ENCODE results near the gene GRM8. TPM values are rescaled to one million over a fixed set of nuclear protein-coding genes. Genes with fewer than 3 reads are reported as not detected.
"Not testable (repeated sequence)": the region's sequence is repeated elsewhere in the genome, so short reads cannot be mapped to it uniquely, and the experiment has no call there.

Gene GRM8
- polyA plus RNA-seq, 1 donor from 2014 or later = 1.5 TPM

DNA sequence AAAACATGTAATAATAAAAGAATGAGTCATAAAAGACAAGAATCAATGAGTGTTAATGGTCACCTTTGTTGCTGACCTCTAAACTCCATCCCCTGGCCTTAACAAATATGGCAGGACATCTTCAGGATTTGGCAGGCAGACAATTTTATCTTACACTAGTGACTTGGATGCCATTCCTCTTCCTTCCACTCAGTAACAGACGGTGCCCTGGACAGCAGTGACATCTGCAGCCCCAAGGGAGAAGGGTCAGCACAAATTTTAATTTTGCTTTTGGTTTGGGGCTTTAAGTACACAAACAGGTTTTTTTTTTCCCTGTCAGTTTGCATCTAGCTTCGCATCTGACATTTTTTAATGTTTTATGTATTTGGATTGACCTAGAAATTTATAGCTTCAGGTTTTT is 370.8 kb downstream of the GRM8 start:
- not testable (repeated sequence) for H3K27me3 ChIP-seq (ENCODE audit: insufficient read depth, low read depth, low read length); H3K4me2 ChIP-seq (ENCODE audit: low read length); H3K9ac ChIP-seq (ENCODE audit: low read length); H3K36me3 ChIP-seq (ENCODE audit: insufficient read depth, low read length); H3K4me3 ChIP-seq (ENCODE audit: low read length); H2AFZ ChIP-seq (ENCODE audit: low read depth, low read length); H3K9me2 ChIP-seq (ENCODE audit: insufficient read depth, low read length); H3K27ac ChIP-seq (ENCODE audit: low read length); H3K79me2 ChIP-seq (replicated peaks; ENCODE audit: insufficient read depth, low read length); H3K9me3 ChIP-seq (ENCODE audit: low read length); H3F3A ChIP-seq (ENCODE audit: insufficient read depth, low read length, poor library complexity, severe bottlenecking); H4K20me1 ChIP-seq (ENCODE audit: insufficient read depth)

DNA sequence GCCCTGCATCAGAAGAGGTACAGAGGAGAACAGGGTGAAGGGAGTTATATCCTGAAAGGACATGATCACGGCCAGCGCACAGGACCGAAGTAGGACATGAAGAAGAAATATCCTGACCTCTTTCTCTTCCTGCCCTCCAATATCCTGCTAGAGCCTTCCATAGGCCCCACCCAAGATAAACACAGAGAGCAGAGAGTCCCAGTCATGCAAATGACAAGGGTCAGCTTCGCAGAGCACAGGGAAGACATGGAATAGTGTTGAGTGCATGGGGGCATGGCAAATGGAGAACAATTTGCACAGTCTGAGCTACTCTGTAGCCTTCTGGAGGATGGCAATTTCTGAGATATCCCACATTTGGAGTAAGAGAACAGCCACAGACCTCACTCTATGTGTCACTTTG is 371.4 kb downstream of the GRM8 start:
- no peak overlapping the region for H3K4me3 ChIP-seq (ENCODE audit: low read length)
- H3K79me2 ChIP-seq (replicated peaks; ENCODE audit: insufficient read depth, low read length) = no peaks in the 10 kb centered on the region
- H3K9me2 ChIP-seq (ENCODE audit: insufficient read depth, low read length) = no peaks in the 10 kb centered on the region
- no peak overlapping the region for H3K9ac ChIP-seq (ENCODE audit: low read length)
- TF ChIP-seq, protein P1, sequence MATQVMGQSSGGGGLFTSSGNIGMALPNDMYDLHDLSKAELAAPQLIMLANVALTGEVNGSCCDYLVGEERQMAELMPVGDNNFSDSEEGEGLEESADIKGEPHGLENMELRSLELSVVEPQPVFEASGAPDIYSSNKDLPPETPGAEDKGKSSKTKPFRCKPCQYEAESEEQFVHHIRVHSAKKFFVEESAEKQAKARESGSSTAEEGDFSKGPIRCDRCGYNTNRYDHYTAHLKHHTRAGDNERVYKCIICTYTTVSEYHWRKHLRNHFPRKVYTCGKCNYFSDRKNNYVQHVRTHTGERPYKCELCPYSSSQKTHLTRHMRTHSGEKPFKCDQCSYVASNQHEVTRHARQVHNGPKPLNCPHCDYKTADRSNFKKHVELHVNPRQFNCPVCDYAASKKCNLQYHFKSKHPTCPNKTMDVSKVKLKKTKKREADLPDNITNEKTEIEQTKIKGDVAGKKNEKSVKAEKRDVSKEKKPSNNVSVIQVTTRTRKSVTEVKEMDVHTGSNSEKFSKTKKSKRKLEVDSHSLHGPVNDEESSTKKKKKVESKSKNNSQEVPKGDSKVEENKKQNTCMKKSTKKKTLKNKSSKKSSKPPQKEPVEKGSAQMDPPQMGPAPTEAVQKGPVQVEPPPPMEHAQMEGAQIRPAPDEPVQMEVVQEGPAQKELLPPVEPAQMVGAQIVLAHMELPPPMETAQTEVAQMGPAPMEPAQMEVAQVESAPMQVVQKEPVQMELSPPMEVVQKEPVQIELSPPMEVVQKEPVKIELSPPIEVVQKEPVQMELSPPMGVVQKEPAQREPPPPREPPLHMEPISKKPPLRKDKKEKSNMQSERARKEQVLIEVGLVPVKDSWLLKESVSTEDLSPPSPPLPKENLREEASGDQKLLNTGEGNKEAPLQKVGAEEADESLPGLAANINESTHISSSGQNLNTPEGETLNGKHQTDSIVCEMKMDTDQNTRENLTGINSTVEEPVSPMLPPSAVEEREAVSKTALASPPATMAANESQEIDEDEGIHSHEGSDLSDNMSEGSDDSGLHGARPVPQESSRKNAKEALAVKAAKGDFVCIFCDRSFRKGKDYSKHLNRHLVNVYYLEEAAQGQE (IDR thresholded peaks at IDR 0.05; ENCODE audit: borderline replicate concordance) = no peak
- no peak for TF ChIP-seq MXI1 (conservative IDR thresholded peaks at IDR 0.05; ENCODE audit: poor library complexity, severe bottlenecking)
- no peak for TF ChIP-seq POLR2AphosphoS5 (IDR thresholded peaks at IDR 0.05)
- TF ChIP-seq, protein P2, sequence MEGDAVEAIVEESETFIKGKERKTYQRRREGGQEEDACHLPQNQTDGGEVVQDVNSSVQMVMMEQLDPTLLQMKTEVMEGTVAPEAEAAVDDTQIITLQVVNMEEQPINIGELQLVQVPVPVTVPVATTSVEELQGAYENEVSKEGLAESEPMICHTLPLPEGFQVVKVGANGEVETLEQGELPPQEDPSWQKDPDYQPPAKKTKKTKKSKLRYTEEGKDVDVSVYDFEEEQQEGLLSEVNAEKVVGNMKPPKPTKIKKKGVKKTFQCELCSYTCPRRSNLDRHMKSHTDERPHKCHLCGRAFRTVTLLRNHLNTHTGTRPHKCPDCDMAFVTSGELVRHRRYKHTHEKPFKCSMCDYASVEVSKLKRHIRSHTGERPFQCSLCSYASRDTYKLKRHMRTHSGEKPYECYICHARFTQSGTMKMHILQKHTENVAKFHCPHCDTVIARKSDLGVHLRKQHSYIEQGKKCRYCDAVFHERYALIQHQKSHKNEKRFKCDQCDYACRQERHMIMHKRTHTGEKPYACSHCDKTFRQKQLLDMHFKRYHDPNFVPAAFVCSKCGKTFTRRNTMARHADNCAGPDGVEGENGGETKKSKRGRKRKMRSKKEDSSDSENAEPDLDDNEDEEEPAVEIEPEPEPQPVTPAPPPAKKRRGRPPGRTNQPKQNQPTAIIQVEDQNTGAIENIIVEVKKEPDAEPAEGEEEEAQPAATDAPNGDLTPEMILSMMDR (IDR thresholded peaks at IDR 0.05; ENCODE audit: poor library complexity, severe bottlenecking) = no peak
- TF ChIP-seq TAF1 (IDR thresholded peaks at IDR 0.05; ENCODE audit: low read depth) = no peak
- no peak for TF ChIP-seq RAD21 (conservative IDR thresholded peaks at IDR 0.05)
- no peak for TF ChIP-seq EZH2 (IDR thresholded peaks at IDR 0.05; ENCODE audit: borderline replicate concordance, insufficient read depth, low read length, poor library complexity, severe bottlenecking)
- no peaks in the 10 kb centered on the region for H3K27me3 ChIP-seq (ENCODE audit: insufficient read depth, low read depth, low read length)
- no peaks in the 10 kb centered on the region for H3F3A ChIP-seq (ENCODE audit: insufficient read depth, low read length, poor library complexity, severe bottlenecking)
- H3K36me3 ChIP-seq (ENCODE audit: insufficient read depth, low read length) = no peaks in the 10 kb centered on the region
- no peak overlapping the region for H3K27ac ChIP-seq (ENCODE audit: low read length)
- no peaks in the 10 kb centered on the region for H4K20me1 ChIP-seq (ENCODE audit: insufficient read depth)
- H2AFZ ChIP-seq (ENCODE audit: low read depth, low read length) = no peak overlapping the region
- no peak overlapping the region for H3K4me2 ChIP-seq (ENCODE audit: low read length)
- H3K9me3 ChIP-seq (ENCODE audit: low read length) = no peaks in the 10 kb centered on the region

DNA sequence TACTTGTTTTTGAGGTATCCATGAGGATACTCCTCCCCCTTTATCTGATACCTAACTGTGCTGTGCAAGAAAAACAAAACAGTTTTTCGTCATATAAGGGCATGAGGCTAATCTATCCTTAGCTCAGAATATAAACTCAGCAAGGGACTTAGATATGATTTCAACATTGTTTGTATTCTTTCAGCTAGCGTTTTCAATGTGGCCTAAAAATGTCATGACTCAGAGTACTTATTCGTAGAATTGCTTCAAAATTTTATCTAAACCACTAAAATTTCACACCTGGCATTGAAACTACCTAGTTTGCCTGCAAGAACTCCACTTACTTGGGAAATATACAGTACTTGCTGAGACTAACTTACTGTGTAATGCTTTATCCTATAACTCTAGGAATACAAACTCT is 376.2 kb downstream of the GRM8 start:
- not testable (repeated sequence) for H3K36me3 ChIP-seq (ENCODE audit: insufficient read depth, low read length); H3K79me2 ChIP-seq (replicated peaks; ENCODE audit: insufficient read depth, low read length); H3K4me3 ChIP-seq (ENCODE audit: low read length); H3K27me3 ChIP-seq (ENCODE audit: insufficient read depth, low read depth, low read length); H3K9me2 ChIP-seq (ENCODE audit: insufficient read depth, low read length); H3K9ac ChIP-seq (ENCODE audit: low read length); H3K27ac ChIP-seq (ENCODE audit: low read length); H3F3A ChIP-seq (ENCODE audit: insufficient read depth, low read length, poor library complexity, severe bottlenecking); H2AFZ ChIP-seq (ENCODE audit: low read depth, low read length); H4K20me1 ChIP-seq (ENCODE audit: insufficient read depth); H3K9me3 ChIP-seq (ENCODE audit: low read length); H3K4me2 ChIP-seq (ENCODE audit: low read length)

Data from neural cell (in vitro differentiated cells).